Right lobe of liver (tissue), 6 donors: ENCODE data around the gene S100A11. TPM values are rescaled to one million over a fixed set of nuclear protein-coding genes. Genes with fewer than 3 reads are reported as not detected.

Source experiments
- ATAC-seq, 4 donors: fragments of 200-7000 bp; cut with Tn5 transposase; one replicate each; pipeline ENCODE4 v1.9.1; 2020; ENCODE audit warnings: mild to moderate bottlenecking in 4 of 4, moderate library complexity in 4 of 4
- DNase-seq, 3 donors: peaks; one replicate each; pipeline ENCODE4 v3.0.0-alpha.2; 2020
- H3K27ac ChIP-seq, 3 donors: fragments of 200-600 bp; one replicate each; pipeline ENCODE4 v1.8.0; 2022
- H3K27me3 ChIP-seq, 2 donors: fragments of 200-600 bp; one replicate each; pipeline ENCODE4 v1.8.0; 2022
- H3K36me3 ChIP-seq, 4 donors: fragments of 200-600 bp; sonication (generic) in 1 of 4; one replicate each; pipeline versions ENCODE4 v1.5.1 to v1.8.0; 2017 to 2022; ENCODE audit warnings: control low read depth in 1 of 4
- H3K4me1 ChIP-seq, 4 donors: fragments of 200-600 bp; sonication (generic) in 1 of 4; one replicate each; pipeline versions ENCODE4 v1.5.1 to v1.8.0; 2017 to 2022; ENCODE audit warnings: control low read depth in 1 of 4
- H3K4me3 ChIP-seq, 3 donors: fragments of 200-600 bp; one replicate each; pipeline ENCODE4 v1.8.0; 2022
- H3K9me3 ChIP-seq, 4 donors: fragments of 200-600 bp; sonication (generic) in 1 of 4; one replicate each; pipeline versions ENCODE4 v1.5.1 to v1.8.0; 2017 to 2022; ENCODE audit warnings: control low read depth in 1 of 4
- CTCF ChIP-seq, 4 donors: fragments of 200-600 bp in 3 of 4; fragments of 450-650 bp in 1 of 4; IDR thresholded peaks; one replicate each; pipeline versions ENCODE4 v1.5.1 to v1.8.0; 2016 to 2022; ENCODE audit warnings: antibody characterized with exemption in 4 of 4, mild to moderate bottlenecking in 2 of 4
- POLR2A ChIP-seq: fragments of 450-650 bp; IDR thresholded peaks from one replicate; pipeline ENCODE4 v1.6.1; 2017; ENCODE audit warnings: antibody characterized with exemption, mild to moderate bottlenecking
- WGBS: methylation state at CpG from one replicate; pipeline ENCODE4 v1.1.6; 2018; ENCODE audit warnings: low coverage, low lambda C conversion rate; ENCODE audit not compliant: insufficient coverage; ENCODE audit errors: missing lambda C conversion rate; 5-methylcytosine and 5-hydroxymethylcytosine counted together
- intact Hi-C, 2 donors: fragments of 100-400 bp; cut with DNase I; formaldehyde crosslinking; loops; one replicate each; pipeline versions ENCODE4 v1.11.2 to v1.14.1; 2022
- total RNA-seq, 6 experiments: library from RNA; depleted of rRNA in 2 of 6; stranded (reverse); fragments of >200 nt in 2 of 6; fragmentation: NEBNext Ultra II Directional in 3 of 6; extraction: Animal tissue kit (Norgen Biotek cat#: 25700) in 3 of 6; gene quantifications; one replicate each; pipeline versions ENCODE4 v1.1.0 to v1.2.4, GENCODE V29; 2016 to 2023
- donor health status: DM: no; HTN: yes; CAD: no.
- donor health status: DM: no; HTN: no; CAD: no.
- donor health status: DM: no; HTN: no; CAD: no.
- donor health status: DM: no; HTN: yes; CAD: no.
- donor health status: DM: no; HTN: yes; CAD: no.

Gene S100A11
- total RNA-seq, 6 experiments from 2014 or later: 11.0 to 68.5 (median 25.3) TPM

GRCh38 chr1:152048416-152049009 is 11.7 kb upstream of the S100A11 start:
- Histone ChIP-seq H3K27me3 (no peaks in the 10 kb centered on the region), H3K36me3 (no peaks in the 10 kb centered on the region), H3K4me3 (no peak overlapping the region), H3K27ac (peak overlapping the region; percentile 68 to 87 (median 72)), H3K9me3 (no peaks in the 10 kb centered on the region), H3K4me1 (no peaks in the 10 kb centered on the region)
- ATAC-seq (peak; percentile 25 to 44 (median 30)), DNase-seq (peak; percentile 55 to 70 (median 59))
- no peak for TF ChIP-seq CTCF (IDR thresholded peaks at IDR 0.05)
- intact Hi-C loops: no loop called here
- 68% methylated on average over 4 of the region's 6 CpGs for WGBS

- no peaks in the 10 kb centered on the region for H3K27me3 ChIP-seq
Observed at GRCh38 chr1:152047730-152048415, 11.1 kb upstream of the S100A11 start.

GRCh38 chr1:152047413-152047729 is 10.6 kb upstream of the S100A11 start:
- H3K27me3 ChIP-seq: no peaks in the 10 kb centered on the region
- DNase-seq (no peak), ATAC-seq (no peak)
- 94% methylated on average over 3 of the region's 5 CpGs for WGBS
- no peaks in the 10 kb centered on the region for H3K36me3 ChIP-seq
- intact Hi-C loops: no loop called here
- H3K9me3 ChIP-seq: no peaks in the 10 kb centered on the region
- TF ChIP-seq POLR2A (no peak), CTCF (IDR thresholded peaks at IDR 0.05) (no peak)
- no peak overlapping the region for H3K4me3 ChIP-seq
- peak overlapping the region; percentile 68 to 87 (median 72) for H3K27ac ChIP-seq
- H3K4me1 ChIP-seq: no peaks in the 10 kb centered on the region

More at GRCh38 chr1:152047730-152048415, 11.1 kb upstream of the S100A11 start:
- intact Hi-C loops: no loop called here
- WGBS: 37% methylated on average over 8 of the region's 13 CpGs
- DNase-seq: peak; percentile 77 to 87 (median 84)
- Histone ChIP-seq H3K4me1 (no peaks in the 10 kb centered on the region), H3K36me3 (no peaks in the 10 kb centered on the region), H3K9me3 (no peaks in the 10 kb centered on the region), H3K4me3 (no peak overlapping the region), H3K27ac (peak overlapping the region; percentile 68 to 87 (median 72))
- peak; percentile 83 to 89 (median 86) for ATAC-seq
- TF ChIP-seq POLR2A (peak; percentile 64), CTCF (IDR thresholded peaks at IDR 0.05) (peak; percentile 24 to 38 (median 32))

GRCh38 chr1:152044386-152044785 is 7.6 kb upstream of the S100A11 start:
- Histone ChIP-seq H3K36me3 (no peaks in the 10 kb centered on the region), H3K27ac (no peak overlapping the region), H3K9me3 (no peaks in the 10 kb centered on the region), H3K27me3 (no peaks in the 10 kb centered on the region), H3K4me1 (no peaks in the 10 kb centered on the region), H3K4me3 (no peak overlapping the region)
- 26% methylated on average over 3 of the region's 3 CpGs for WGBS
- intact Hi-C loops: no loop called here
- no peak for TF ChIP-seq CTCF (IDR thresholded peaks at IDR 0.05)
- TF ChIP-seq POLR2A: no peak
- no peak for DNase-seq
- no peak for ATAC-seq
